OCI-LY3 (cell line): Measurements from ENCODE around the gene TEPSIN.

Experiments used
- CTCF ChIP-seq: fragments of 200-600, 300-600 bp; sonication (generic); IDR thresholded peaks from 2 replicates; pipeline ENCODE4 v1.5.1; 2014; ENCODE audit warnings: antibody characterized with exemption, low read length, low read depth
- EZH2phosphoT487 ChIP-seq: fragments of 200-600 bp; shearing (Covaris generic); IDR thresholded peaks from 2 replicates; pipeline ENCODE4 v1.6.1; 2018; ENCODE audit warnings: antibody characterized with exemption, mixed run types, low read depth

- TF ChIP-seq CTCF: no peak
- no peak for TF ChIP-seq EZH2phosphoT487
Observed at GRCh38 chr17:81196505-81197408, 42.1 kb downstream of the TEPSIN start.
